Measurements from ENCODE around the gene EPX.
A peak's percentile ranks its signal among the peaks of the same experiment; 100 is the strongest.

The EPX gene

GRCh38 chr17:58193641-58194255 is 1.2 kb downstream of the EPX start:
- ChIA-PET POLR2A (no interaction called here), CTCF (interaction anchor here (0.7 to 1.2 kb wide), 2 partner anchors 79 to 111 kb away, joined by 3 read pairs; no protein-coding TSS in a partner anchor)
- H3K4me1 ChIP-seq (ENCODE audit: control insufficient read depth, insufficient read depth, low read length), result no peaks in the 10 kb centered on the region
- H3K27ac ChIP-seq (ENCODE audit: extremely low read depth, low read depth, low read length), result no peak overlapping the region
- no peaks in the 10 kb centered on the region for H3K9me3 ChIP-seq (ENCODE audit: control insufficient read depth, insufficient read depth, low read depth, low read length)
- TF ChIP-seq SCRT2 (tag by site-specific recombination; IDR thresholded peaks at IDR 0.05) (peak; percentile 49; the same call in 1 of the 2 replicates), GLIS2 (tag by site-specific recombination; IDR thresholded peaks at IDR 0.05) (peak; percentile 46; the same call in 1 of the 2 replicates), ZNF623 (tag by site-specific recombination; IDR thresholded peaks at IDR 0.05) (no peak), BCL11A (tag by site-specific recombination; IDR thresholded peaks at IDR 0.05; ENCODE audit: low read depth) (no peak)
- no peak overlapping the region for H3K4me3 ChIP-seq (ENCODE audit: low read depth, low read length)
- H3K36me3 ChIP-seq (ENCODE audit: control insufficient read depth in 2 of 2, insufficient read depth in 1 of 2, low read length in 2 of 2), result no peaks in the 10 kb centered on the region

DNA sequence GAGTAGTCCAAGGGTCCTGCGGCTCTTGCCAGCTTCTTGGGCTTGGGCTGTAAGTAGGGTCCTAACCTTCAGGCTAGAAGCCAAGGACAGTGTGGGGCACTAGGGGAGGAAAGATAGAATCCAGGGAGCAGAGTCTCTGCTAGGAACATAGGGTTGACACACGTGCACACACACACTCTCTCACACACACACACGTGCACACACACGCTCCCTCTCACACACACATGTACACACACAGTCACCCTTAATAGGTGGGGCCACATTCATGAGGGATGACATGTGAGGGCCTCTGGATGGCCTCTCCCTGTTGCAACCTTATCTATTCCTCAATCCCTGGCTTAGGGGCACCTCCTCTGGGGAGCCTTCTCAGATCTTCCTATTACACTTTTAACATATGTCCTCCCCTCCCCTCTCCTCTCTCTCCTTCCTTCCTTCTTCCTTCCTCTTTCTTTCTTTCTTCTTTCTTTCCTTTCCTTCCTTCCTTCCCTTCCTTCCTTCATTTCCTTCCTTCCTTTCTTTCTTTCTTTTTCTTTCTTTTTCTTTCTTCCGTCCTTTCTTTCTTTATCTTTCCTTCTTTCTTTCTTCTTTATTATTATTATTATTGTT is 3.1 kb downstream of the EPX start:
- no peak for TF ChIP-seq ZNF174 (tag by site-specific recombination; IDR thresholded peaks at IDR 0.05)
- no peak for TF ChIP-seq SP2 (tag by site-specific recombination; IDR thresholded peaks at IDR 0.05)
- TF ChIP-seq, protein P1, sequence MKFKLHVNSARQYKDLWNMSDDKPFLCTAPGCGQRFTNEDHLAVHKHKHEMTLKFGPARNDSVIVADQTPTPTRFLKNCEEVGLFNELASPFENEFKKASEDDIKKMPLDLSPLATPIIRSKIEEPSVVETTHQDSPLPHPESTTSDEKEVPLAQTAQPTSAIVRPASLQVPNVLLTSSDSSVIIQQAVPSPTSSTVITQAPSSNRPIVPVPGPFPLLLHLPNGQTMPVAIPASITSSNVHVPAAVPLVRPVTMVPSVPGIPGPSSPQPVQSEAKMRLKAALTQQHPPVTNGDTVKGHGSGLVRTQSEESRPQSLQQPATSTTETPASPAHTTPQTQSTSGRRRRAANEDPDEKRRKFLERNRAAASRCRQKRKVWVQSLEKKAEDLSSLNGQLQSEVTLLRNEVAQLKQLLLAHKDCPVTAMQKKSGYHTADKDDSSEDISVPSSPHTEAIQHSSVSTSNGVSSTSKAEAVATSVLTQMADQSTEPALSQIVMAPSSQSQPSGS (tag by site-specific recombination; IDR thresholded peaks at IDR 0.05; ENCODE audit: low read depth), result no peak
- TF ChIP-seq ZBTB17 (tag by site-specific recombination; IDR thresholded peaks at IDR 0.05), result 0 out of 2 replicates have a peak, but pooled peaks have one; percentile 14
- TF ChIP-seq ZBTB1 (tag by site-specific recombination; IDR thresholded peaks at IDR 0.05), result no peak
- TF ChIP-seq SCRT2 (tag by site-specific recombination; IDR thresholded peaks at IDR 0.05), result no peak
- peak; percentile 95 for TF ChIP-seq ZNF366 (tag by site-specific recombination; conservative IDR thresholded peaks at IDR 0.05)
- no peak for TF ChIP-seq ZBTB7A (tag by site-specific recombination; IDR thresholded peaks at IDR 0.05; ENCODE audit: low read depth)
- 0 out of 2 replicates have a peak, but pooled peaks have one; percentile 19 for TF ChIP-seq ZNF133 (tag by site-specific recombination; IDR thresholded peaks at IDR 0.05)
- no peak for TF ChIP-seq ZNF10 (tag by site-specific recombination; IDR thresholded peaks at IDR 0.05)
- no peak for TF ChIP-seq ZNF785 (tag by site-specific recombination; IDR thresholded peaks at IDR 0.05)
- TF ChIP-seq, protein P2, sequence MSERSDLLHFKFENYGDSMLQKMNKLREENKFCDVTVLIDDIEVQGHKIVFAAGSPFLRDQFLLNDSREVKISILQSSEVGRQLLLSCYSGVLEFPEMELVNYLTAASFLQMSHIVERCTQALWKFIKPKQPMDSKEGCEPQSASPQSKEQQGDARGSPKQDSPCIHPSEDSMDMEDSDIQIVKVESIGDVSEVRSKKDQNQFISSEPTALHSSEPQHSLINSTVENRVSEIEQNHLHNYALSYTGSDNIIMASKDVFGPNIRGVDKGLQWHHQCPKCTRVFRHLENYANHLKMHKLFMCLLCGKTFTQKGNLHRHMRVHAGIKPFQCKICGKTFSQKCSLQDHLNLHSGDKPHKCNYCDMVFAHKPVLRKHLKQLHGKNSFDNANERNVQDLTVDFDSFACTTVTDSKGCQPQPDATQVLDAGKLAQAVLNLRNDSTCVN (tag by site-specific recombination; optimal IDR thresholded peaks at IDR 0.05), result no peak
- TF ChIP-seq ZNF768 (tag by site-specific recombination; IDR thresholded peaks at IDR 0.05), result no peak
- TF ChIP-seq ZNF155 (tag by site-specific recombination; IDR thresholded peaks at IDR 0.05), result no peak
- no peak for TF ChIP-seq ZNF302 (tag by site-specific recombination; IDR thresholded peaks at IDR 0.05; ENCODE audit: low read depth)
- TF ChIP-seq ZNF600 (tag by site-specific recombination; IDR thresholded peaks at IDR 0.05), result no peak
- TF ChIP-seq ZFP69B (tag by site-specific recombination; IDR thresholded peaks at IDR 0.05), result peak; percentile 29; the same call in 1 of the 2 replicates
- TF ChIP-seq ZNF692 (tag by site-specific recombination; IDR thresholded peaks at IDR 0.05), result 0 out of 2 replicates have a peak, but pooled peaks have one; percentile 18
- TF ChIP-seq ZSCAN4 (tag by site-specific recombination; IDR thresholded peaks at IDR 0.05), result peak; percentile 74
- Histone ChIP-seq H3K36me3 (ENCODE audit: control insufficient read depth in 2 of 2, insufficient read depth in 1 of 2, low read length in 2 of 2) (no peaks in the 10 kb centered on the region), H3K9me3 (ENCODE audit: control insufficient read depth, insufficient read depth, low read depth, low read length) (no peaks in the 10 kb centered on the region), H3K4me3 (ENCODE audit: low read depth, low read length) (no peak overlapping the region), H3K4me1 (ENCODE audit: control insufficient read depth, insufficient read depth, low read length) (no peaks in the 10 kb centered on the region; the same call in 1 of the 2 replicates), H3K27ac (ENCODE audit: extremely low read depth, low read depth, low read length) (no peak overlapping the region)
- ChIA-PET CTCF (interaction anchor here (0.5 to 0.9 kb wide), 6 partner anchors 22 to 953 kb away, joined by 3 to 5 read pairs (median 3); no protein-coding TSS in a partner anchor), POLR2A (interaction anchor here (0.7 kb wide), 2 partner anchors 14 to 24 kb away, joined by 3 to 5 read pairs; no protein-coding TSS in a partner anchor)
